ENCODE results near the gene B4GALT1.
"Not testable (repeated sequence)": the region's sequence is repeated elsewhere in the genome, so short reads cannot be mapped to it uniquely, and the experiment has no call there.

B4GALT1 gene

DNA sequence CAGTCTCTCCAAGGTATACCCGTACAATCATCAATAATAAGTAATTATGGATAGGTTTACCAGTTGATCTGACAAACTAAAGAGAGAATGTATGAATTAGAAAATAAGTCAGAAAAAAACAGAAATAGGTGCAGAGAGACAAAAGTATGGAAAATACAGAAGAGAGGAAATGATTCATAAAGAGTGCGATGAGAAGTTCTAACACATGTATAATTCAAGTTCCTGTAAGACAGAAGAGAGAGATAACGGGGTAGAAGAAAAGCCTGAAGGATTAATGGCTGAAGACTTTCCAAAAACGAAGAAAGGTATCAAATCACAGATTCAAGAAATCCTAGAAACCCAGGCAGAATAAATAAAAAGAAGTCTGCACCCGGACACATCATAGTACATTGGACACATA is 74.5 kb downstream of the B4GALT1 start:
- peaks cover 24% of the 10 kb centered on the region for H3K27me3 Mint-ChIP-seq (ENCODE audit: low read depth, poor library complexity)
- H3K4me3 Mint-ChIP-seq: no peak overlapping the region
- DNase-seq: no peak
- no peak overlapping the region for H3K27ac Mint-ChIP-seq
- no peaks in the 10 kb centered on the region for H3K36me3 Mint-ChIP-seq (ENCODE audit: low read depth)
- no peaks in the 10 kb centered on the region for H3K4me1 Mint-ChIP-seq
- H3K9me3 Mint-ChIP-seq: peaks cover 15% of the 10 kb centered on the region
- TF ChIP-seq, protein P1, sequence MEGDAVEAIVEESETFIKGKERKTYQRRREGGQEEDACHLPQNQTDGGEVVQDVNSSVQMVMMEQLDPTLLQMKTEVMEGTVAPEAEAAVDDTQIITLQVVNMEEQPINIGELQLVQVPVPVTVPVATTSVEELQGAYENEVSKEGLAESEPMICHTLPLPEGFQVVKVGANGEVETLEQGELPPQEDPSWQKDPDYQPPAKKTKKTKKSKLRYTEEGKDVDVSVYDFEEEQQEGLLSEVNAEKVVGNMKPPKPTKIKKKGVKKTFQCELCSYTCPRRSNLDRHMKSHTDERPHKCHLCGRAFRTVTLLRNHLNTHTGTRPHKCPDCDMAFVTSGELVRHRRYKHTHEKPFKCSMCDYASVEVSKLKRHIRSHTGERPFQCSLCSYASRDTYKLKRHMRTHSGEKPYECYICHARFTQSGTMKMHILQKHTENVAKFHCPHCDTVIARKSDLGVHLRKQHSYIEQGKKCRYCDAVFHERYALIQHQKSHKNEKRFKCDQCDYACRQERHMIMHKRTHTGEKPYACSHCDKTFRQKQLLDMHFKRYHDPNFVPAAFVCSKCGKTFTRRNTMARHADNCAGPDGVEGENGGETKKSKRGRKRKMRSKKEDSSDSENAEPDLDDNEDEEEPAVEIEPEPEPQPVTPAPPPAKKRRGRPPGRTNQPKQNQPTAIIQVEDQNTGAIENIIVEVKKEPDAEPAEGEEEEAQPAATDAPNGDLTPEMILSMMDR (IDR thresholded peaks at IDR 0.05): no peak

DNA sequence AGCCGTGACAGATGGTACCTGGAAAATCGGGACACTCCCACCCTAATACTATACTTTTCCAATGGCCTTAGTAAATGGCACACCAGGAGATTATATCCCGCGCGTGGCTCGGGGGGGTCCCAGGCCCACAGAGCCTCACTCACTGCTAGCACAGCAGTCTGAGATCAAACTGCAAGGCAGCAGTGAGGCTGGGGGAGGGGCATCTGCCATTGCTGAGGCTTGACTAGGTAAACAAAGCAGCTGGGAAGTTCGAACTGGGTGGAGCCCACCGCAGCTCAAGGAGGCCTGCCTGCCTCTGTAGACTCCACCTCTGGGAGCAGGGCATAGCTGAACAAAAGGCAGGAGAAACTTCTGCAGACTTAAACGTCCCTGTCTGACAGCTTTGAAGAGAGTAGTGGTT is 81.5 kb downstream of the B4GALT1 start:
- H3K4me1 Mint-ChIP-seq, H3K4me3 Mint-ChIP-seq: not testable (repeated sequence)

DNA sequence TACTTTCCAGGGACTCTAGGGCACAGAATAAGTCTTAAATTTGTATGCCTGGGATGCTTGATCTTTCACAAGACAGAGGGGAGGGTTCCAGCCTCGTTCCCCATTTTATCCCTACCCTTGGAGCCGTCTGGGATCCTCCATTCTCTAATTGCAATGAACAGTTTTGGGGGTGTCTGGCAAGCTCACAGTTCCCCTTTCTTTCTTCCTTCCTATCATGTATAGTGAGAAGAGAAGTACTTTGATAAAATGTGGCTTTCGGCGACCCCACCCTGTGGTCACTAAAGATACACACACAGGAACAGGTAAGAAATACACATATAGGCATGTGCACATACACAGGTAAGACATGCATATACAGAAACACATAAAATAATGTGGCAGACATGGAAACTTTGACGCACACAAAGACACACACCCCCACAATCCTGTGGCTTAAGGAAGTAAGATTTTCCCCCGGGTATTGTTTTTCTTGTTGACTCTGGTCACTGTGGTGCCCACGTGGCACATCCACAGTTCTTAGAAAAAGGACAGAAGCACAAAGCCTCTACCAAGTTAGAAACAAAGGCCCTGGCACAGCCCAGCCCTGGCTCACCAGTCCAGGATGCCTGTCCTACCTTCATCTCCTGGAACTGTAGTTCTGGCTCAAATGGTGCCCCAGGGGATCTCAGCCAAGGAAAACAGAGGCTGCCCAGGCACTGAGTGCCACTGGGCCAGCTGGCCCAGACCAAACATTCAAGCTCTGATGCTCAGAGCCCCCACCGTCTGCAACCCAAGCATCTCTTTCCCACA is 84.4 kb downstream of the B4GALT1 start:
- H3K9me3 Mint-ChIP-seq: peaks cover 26% of the 10 kb centered on the region
- TF ChIP-seq, protein P1 (IDR thresholded peaks at IDR 0.05): no peak
- no peaks in the 10 kb centered on the region for H3K36me3 Mint-ChIP-seq (ENCODE audit: low read depth)
- H3K4me1 Mint-ChIP-seq: peaks cover 6% of the 10 kb centered on the region
- H3K4me3 Mint-ChIP-seq: no peak overlapping the region
- DNase-seq: no peak
- H3K27me3 Mint-ChIP-seq (ENCODE audit: low read depth, poor library complexity): no peaks in the 10 kb centered on the region
- H3K27ac Mint-ChIP-seq: peak overlapping the region; percentile 4

More for the DNA sequence above, 81.5 kb downstream of the B4GALT1 start:
- Mint-ChIP-seq H3K9me3 (peaks cover 41% of the 10 kb centered on the region), H3K27me3 (ENCODE audit: low read depth, poor library complexity) (peaks cover 24% of the 10 kb centered on the region)
- DNase-seq; H3K27ac Mint-ChIP-seq; H3K36me3 Mint-ChIP-seq (ENCODE audit: low read depth): not testable (repeated sequence)

DNA sequence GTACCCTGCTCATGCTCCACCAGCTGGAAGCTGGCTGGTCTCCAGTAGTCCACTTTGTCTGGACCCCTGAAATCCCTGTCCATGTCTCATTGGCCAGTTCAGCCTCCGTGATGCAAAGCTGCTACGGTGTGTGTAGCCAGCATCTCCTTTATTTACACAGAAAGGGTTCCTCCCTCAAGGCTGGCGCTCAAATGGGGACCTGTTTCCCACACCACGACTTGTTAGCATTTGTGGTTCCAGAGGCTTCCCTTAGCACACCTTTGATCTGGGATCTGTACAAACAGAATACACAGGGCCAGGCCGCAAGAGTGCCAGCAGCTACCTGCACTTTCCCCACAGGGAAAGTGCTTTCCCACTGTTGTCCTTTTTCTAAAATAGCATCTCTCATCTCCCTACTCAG is 85.0 kb downstream of the B4GALT1 start:
- H3K4me3 Mint-ChIP-seq: no peak overlapping the region
- H3K4me1 Mint-ChIP-seq: peaks cover 6% of the 10 kb centered on the region
- peak overlapping the region; percentile 4 for H3K27ac Mint-ChIP-seq
- H3K36me3 Mint-ChIP-seq (ENCODE audit: low read depth): no peaks in the 10 kb centered on the region
- H3K9me3 Mint-ChIP-seq: peaks cover 26% of the 10 kb centered on the region
- no peak for DNase-seq
- no peaks in the 10 kb centered on the region for H3K27me3 Mint-ChIP-seq (ENCODE audit: low read depth, poor library complexity)
- TF ChIP-seq, protein P1 (IDR thresholded peaks at IDR 0.05): no peak

DNA sequence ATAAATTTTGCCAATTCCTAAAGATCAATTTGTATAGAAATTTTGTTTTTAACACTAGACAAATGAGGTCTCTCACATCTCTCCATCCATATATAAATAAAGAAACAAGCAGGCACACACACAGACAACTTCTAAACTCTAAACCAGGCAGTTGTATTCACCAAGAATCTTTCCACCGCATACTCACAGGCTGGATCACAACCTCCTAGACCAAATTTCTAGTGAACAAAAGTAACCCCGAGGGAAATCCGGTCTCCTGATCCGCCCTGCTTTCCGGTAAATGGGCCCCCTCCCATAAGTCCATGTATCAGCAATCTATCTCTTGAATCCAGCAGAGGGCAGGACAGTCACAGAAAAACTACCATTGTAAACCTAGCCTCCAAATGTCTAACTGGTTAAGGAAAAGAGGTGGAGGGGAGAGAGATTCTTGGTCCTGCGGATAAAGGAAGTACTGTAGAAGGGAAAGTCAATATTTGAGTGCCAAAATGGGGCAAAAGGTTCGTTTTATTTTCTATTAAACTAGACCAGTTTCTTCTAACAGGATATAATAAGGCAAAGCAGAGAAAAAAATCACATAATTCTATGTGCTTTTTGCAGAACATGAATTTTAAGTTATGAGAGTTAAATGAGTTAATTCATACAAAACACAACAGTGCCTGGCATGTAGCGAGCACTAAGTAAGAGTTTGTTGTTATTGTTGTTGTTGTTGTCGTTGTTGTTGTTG is 85.8 kb downstream of the B4GALT1 start:
- no peaks in the 10 kb centered on the region for H3K27me3 Mint-ChIP-seq (ENCODE audit: low read depth, poor library complexity)
- H3K36me3 Mint-ChIP-seq (ENCODE audit: low read depth): no peaks in the 10 kb centered on the region
- peaks cover 21% of the 10 kb centered on the region for H3K9me3 Mint-ChIP-seq
- TF ChIP-seq, protein P1 (IDR thresholded peaks at IDR 0.05): peak; percentile 62
- peak; percentile 49 for DNase-seq
- no peak overlapping the region for H3K27ac Mint-ChIP-seq
- peaks cover 10% of the 10 kb centered on the region for H3K4me1 Mint-ChIP-seq
- no peak overlapping the region for H3K4me3 Mint-ChIP-seq

DNA sequence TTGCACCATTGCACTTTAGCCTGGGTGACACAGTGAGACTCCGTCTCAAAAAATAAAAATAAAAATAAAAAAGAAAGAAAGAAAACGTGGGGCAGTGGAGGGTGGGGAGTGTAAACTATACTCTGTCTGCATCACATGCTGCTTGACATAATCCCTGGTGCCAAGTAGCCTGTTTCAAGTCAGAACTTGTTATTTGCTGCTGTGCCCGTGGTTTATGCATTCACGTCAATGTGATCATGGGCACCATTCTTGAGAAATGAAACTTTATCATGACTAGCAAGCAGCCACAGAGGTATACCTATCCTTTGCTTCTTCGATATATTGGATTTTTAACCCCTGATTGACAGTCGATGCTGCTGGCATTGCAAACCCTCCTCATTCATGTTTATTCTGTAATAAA is 86.6 kb downstream of the B4GALT1 start:
- no peaks in the 10 kb centered on the region for H3K27me3 Mint-ChIP-seq (ENCODE audit: low read depth, poor library complexity)
- no peaks in the 10 kb centered on the region for H3K36me3 Mint-ChIP-seq (ENCODE audit: low read depth)
- H3K4me3 Mint-ChIP-seq: no peak overlapping the region

More for the DNA sequence above, 86.6 kb downstream of the B4GALT1 start:
- Mint-ChIP-seq H3K9me3 (peaks cover 13% of the 10 kb centered on the region), H3K27ac (no peak overlapping the region), H3K4me1 (peaks cover 16% of the 10 kb centered on the region)
- DNase-seq: no peak
- TF ChIP-seq, protein P1 (IDR thresholded peaks at IDR 0.05): no peak

Measured in nephron progenitor cell (in vitro differentiated cells).